OCI-LY3 (cell line): ENCODE data around the gene CMSS1.

ENCODE experiments used
- H2AFZ ChIP-seq: fragments of 200-600, 300-600 bp; shearing (Covaris generic); 2 replicates; pipeline ENCODE4 v1.6.0; 2014; ENCODE audit warnings: antibody characterized with exemption, low read depth, low read length
- H3K27ac ChIP-seq: fragments of 200-600, 300-600 bp; sonication (generic); 2 replicates; pipeline ENCODE4 v1.5.1; 2014; ENCODE audit warnings: mild to moderate bottlenecking, low read length, moderate library complexity, mixed read lengths
- H3K27me3 ChIP-seq: fragments of 200-600, 300-600 bp; sonication (generic); 2 replicates; pipeline ENCODE4 v1.6.1; 2014; ENCODE audit warnings: low read depth, low read length, mixed read lengths
- H3K36me3 ChIP-seq: fragments of 200-600, 300-600 bp; sonication (generic); replicated peaks from 2 replicates; pipeline ENCODE3; 2014; ENCODE audit warnings: low read depth, low read length, mixed read lengths
- H3K4me1 ChIP-seq: fragments of 300-600, 200-600 bp; sonication (generic); 2 replicates; pipeline ENCODE4 v1.6.1; 2014; ENCODE audit warnings: low read length, mixed read lengths
- H3K4me2 ChIP-seq: fragments of 200-600, 300-600 bp; sonication (generic); 2 replicates; pipeline ENCODE4 v1.6.1; 2014; ENCODE audit warnings: low read length, mixed read lengths
- H3K4me3 ChIP-seq: fragments of 300-600, 200-600 bp; sonication (generic); 2 replicates; pipeline ENCODE4 v1.5.1; 2014; ENCODE audit warnings: antibody characterized with exemption, mild to moderate bottlenecking, low read length, moderate library complexity
- H3K79me2 ChIP-seq: fragments of 300-600, 200-600 bp; shearing (Covaris generic); 2 replicates; pipeline ENCODE4 v1.6.1; 2014; ENCODE audit warnings: mild to moderate bottlenecking, low read length, mixed read lengths
- H3K9ac ChIP-seq: fragments of 300-600, 200-600 bp; shearing (Covaris generic); 2 replicates; pipeline ENCODE4 v1.6.0; 2014; ENCODE audit warnings: mild to moderate bottlenecking, low read length, moderate library complexity
- H3K9me3 ChIP-seq: fragments of 200-600, 300-600 bp; shearing (Covaris generic); 2 replicates; pipeline ENCODE4 v1.6.1; 2014; ENCODE audit warnings: low read length, mixed read lengths; ENCODE audit not compliant: insufficient read depth
- H4K20me1 ChIP-seq: fragments of 200-600, 300-600 bp; sonication (generic); 2 replicates; pipeline ENCODE4 v1.6.1; 2016; ENCODE audit warnings: low read length, mixed read lengths; ENCODE audit not compliant: insufficient read depth
- CTCF ChIP-seq: fragments of 200-600, 300-600 bp; sonication (generic); IDR thresholded peaks from 2 replicates; pipeline ENCODE4 v1.5.1; 2014; ENCODE audit warnings: antibody characterized with exemption, low read length, low read depth
- EZH2phosphoT487 ChIP-seq: fragments of 200-600 bp; shearing (Covaris generic); IDR thresholded peaks from 2 replicates; pipeline ENCODE4 v1.6.1; 2018; ENCODE audit warnings: antibody characterized with exemption, mixed run types, low read depth

Gene CMSS1

GRCh38 chr3:99877031-99877579, 59.4 kb downstream of the CMSS1 start:
- Histone ChIP-seq H3K4me2 (no peak overlapping the region), H3K36me3 (no peaks in the 10 kb centered on the region), H3K79me2 (no peaks in the 10 kb centered on the region; the same call in 1 of the 2 replicates), H3K27me3 (no peaks in the 10 kb centered on the region), H2AFZ (no peak overlapping the region), H3K9ac (no peak overlapping the region), H3K4me1 (peaks cover 28% of the 10 kb centered on the region), H3K9me3 (no peaks in the 10 kb centered on the region), H4K20me1 (no peaks in the 10 kb centered on the region; the same call in 1 of the 2 replicates), H3K27ac (no peak overlapping the region), H3K4me3 (no peak overlapping the region)
- TF ChIP-seq EZH2phosphoT487 = no peak
- TF ChIP-seq CTCF = no peak

GRCh38 chr3:99878005-99878404, 60.3 kb downstream of the CMSS1 start:
- no peaks in the 10 kb centered on the region; the same call in 1 of the 2 replicates for H3K79me2 ChIP-seq
- no peaks in the 10 kb centered on the region for H3K27me3 ChIP-seq
- no peaks in the 10 kb centered on the region for H3K36me3 ChIP-seq
- TF ChIP-seq EZH2phosphoT487 (no peak), CTCF (no peak)
- no peak overlapping the region for H3K27ac ChIP-seq
- H3K4me2 ChIP-seq = no peak overlapping the region
- no peak overlapping the region for H2AFZ ChIP-seq
- peaks cover 23% of the 10 kb centered on the region for H3K4me1 ChIP-seq
- H4K20me1 ChIP-seq = no peaks in the 10 kb centered on the region; the same call in 1 of the 2 replicates
- H3K4me3 ChIP-seq = no peak overlapping the region
- no peak overlapping the region for H3K9ac ChIP-seq
- no peaks in the 10 kb centered on the region for H3K9me3 ChIP-seq

- no peak overlapping the region for H3K9ac ChIP-seq
- no peak overlapping the region for H3K27ac ChIP-seq
- H3K9me3 ChIP-seq = no peaks in the 10 kb centered on the region
- no peak overlapping the region for H3K4me2 ChIP-seq
- no peak overlapping the region for H3K4me3 ChIP-seq
- H3K27me3 ChIP-seq = no peaks in the 10 kb centered on the region
- H3K79me2 ChIP-seq = peaks cover 2% of the 10 kb centered on the region; the same call in 1 of the 2 replicates
- no peak for TF ChIP-seq EZH2phosphoT487
- no peak for TF ChIP-seq CTCF
- peaks cover 23% of the 10 kb centered on the region for H3K4me1 ChIP-seq
- no peaks in the 10 kb centered on the region; the same call in 1 of the 2 replicates for H4K20me1 ChIP-seq
- H2AFZ ChIP-seq = no peak overlapping the region
- H3K36me3 ChIP-seq = no peaks in the 10 kb centered on the region
These were observed 61.6 kb downstream of the CMSS1 start for GRCh38 chr3:99879275-99879674.

- Histone ChIP-seq H3K9me3 (no peaks in the 10 kb centered on the region), H3K4me2 (no peak overlapping the region), H3K9ac (no peak overlapping the region), H3K27ac (no peak overlapping the region), H4K20me1 (no peaks in the 10 kb centered on the region; the same call in 1 of the 2 replicates), H3K36me3 (no peaks in the 10 kb centered on the region), H3K4me1 (peaks cover 14% of the 10 kb centered on the region), H3K79me2 (0 out of 2 replicates have a peak, but pooled peaks cover 2% of the 10 kb centered on the region), H2AFZ (no peak overlapping the region), H3K27me3 (no peaks in the 10 kb centered on the region), H3K4me3 (no peak overlapping the region)
- TF ChIP-seq CTCF = no peak
- TF ChIP-seq EZH2phosphoT487 = no peak
These were observed 63.5 kb downstream of the CMSS1 start for GRCh38 chr3:99881121-99881524.
